T-cell (primary cell): ENCODE measurements around the gene ELL. TPM values are rescaled to one million over a fixed set of nuclear protein-coding genes. Genes with fewer than 3 reads are reported as not detected.

ENCODE experiments used
- ATAC-seq, 4 experiments: fragments of 200-7000 bp in 3 of 4; fragments of 150-1000 bp in 1 of 4; cut with Tn5 transposase; replicated peaks in 1 of 4; 1 replicate in 3 of 4; 2 replicates in 1 of 4; pipeline ENCODE4 v1.10.0; 2021; ENCODE audit warnings: moderate library complexity in 3 of 4, mild to moderate bottlenecking in 2 of 4, moderate number of reproducible peaks in 1 of 4
- CTCF ChIA-PET, 2 donors: fragments of 300-600 bp; sonication (Branson Sonifier 250); formaldehyde crosslinking; loops; one replicate each; lab custom pipeline; 2022; ENCODE audit warnings: antibody characterized with exemption in 2 of 2; lab: Charles Lee
- POLR2A ChIA-PET, 2 donors: fragments of 300-600 bp; sonication (Branson Sonifier 250); formaldehyde crosslinking; loops; one replicate each; lab custom pipeline; 2022; ENCODE audit warnings: antibody characterized with exemption in 2 of 2; lab: Charles Lee
- DNase-seq, 35 experiments: peaks; one replicate each; pipeline versions ENCODE4 v3.0.0 to v3.0.0-alpha.2; 2013 to 2023
- H3K27ac ChIP-seq: one replicate; pipeline ENCODE4 v1.5.1; 2013; ENCODE audit warnings: low read length
- H3K27me3 ChIP-seq, 2 experiments: replicated peaks in 1 of 2; 1 replicate in 1 of 2; 2 replicates in 1 of 2; pipeline versions ENCODE4 v1.6.1 to v1.7.0; 2013; ENCODE audit warnings: low read length in 1 of 2, mixed read lengths in 1 of 2; ENCODE audit not compliant: control insufficient read depth in 2 of 2, insufficient read depth in 2 of 2; ENCODE audit errors: extremely low read depth in 1 of 2
- H3K36me3 ChIP-seq, 2 donors: 1 replicate in 1 of 2; 2 replicates in 1 of 2; pipeline versions ENCODE4 v1.6.1 to v1.7.0; 2013; ENCODE audit warnings: low read length in 1 of 2; ENCODE audit not compliant: control insufficient read depth in 2 of 2, insufficient read depth in 1 of 2; ENCODE audit errors: extremely low read depth in 1 of 2
- H3K4me1 ChIP-seq, 2 experiments: 1 replicate in 1 of 2; 2 replicates in 1 of 2; pipeline versions ENCODE4 v1.6.1 to v1.7.0; 2013; ENCODE audit warnings: low read length in 2 of 2, mixed read lengths in 1 of 2; ENCODE audit not compliant: insufficient read depth in 2 of 2, control insufficient read depth in 1 of 2; ENCODE audit errors: extremely low read depth in 1 of 2
- H3K4me3 ChIP-seq, 2 donors: 1 replicate in 1 of 2; 2 replicates in 1 of 2; pipeline versions ENCODE4 v1.5.1 to v1.7.0; 2013; ENCODE audit warnings: mild to moderate bottlenecking in 2 of 2, low read length in 1 of 2, moderate library complexity in 1 of 2; ENCODE audit not compliant: control insufficient read depth in 1 of 2; ENCODE audit errors: extremely low read depth in 1 of 2
- H3K9me3 ChIP-seq: 2 replicates; pipeline ENCODE4 v1.7.0; 2013
- H3K27ac Mint-ChIP-seq, 2 donors: one replicate each; pipeline ENCODE4 v1.8.0; 2020 to 2021; ENCODE audit warnings: mild to moderate bottlenecking in 2 of 2, mixed read lengths in 2 of 2
- H3K27me3 Mint-ChIP-seq, 2 donors: one replicate each; pipeline ENCODE4 v1.8.0; 2021 to 2022; ENCODE audit warnings: mixed read lengths in 2 of 2
- H3K36me3 Mint-ChIP-seq: one replicate; pipeline ENCODE4 v1.8.0; 2021; ENCODE audit warnings: mixed read lengths
- H3K4me1 Mint-ChIP-seq, 3 donors: one replicate each; pipeline ENCODE4 v1.8.0; 2020 to 2022; ENCODE audit warnings: mixed read lengths in 3 of 3, mild to moderate bottlenecking in 1 of 3
- H3K4me3 Mint-ChIP-seq, 3 donors: one replicate each; pipeline ENCODE4 v1.8.0; 2020 to 2022; ENCODE audit warnings: mild to moderate bottlenecking in 3 of 3, mixed read lengths in 3 of 3, moderate library complexity in 3 of 3
- H3K9me3 Mint-ChIP-seq, 3 donors: one replicate each; pipeline ENCODE4 v1.8.0; 2020 to 2022; ENCODE audit warnings: mixed read lengths in 3 of 3
- WGBS: methylation state at CpG from one replicate; pipeline ENCODE4 v1.1.5; 2013; ENCODE audit warnings: missing lambda C conversion rate; ENCODE audit not compliant: insufficient coverage; 5-methylcytosine and 5-hydroxymethylcytosine counted together
- total RNA-seq, 35 experiments: library from RNA in 6 of 35; stranded (reverse) in 6 of 35; fragments of 120-200 nt in 1 of 35; gene quantifications; one replicate each; pipeline versions ENCODE4 v1.2.1 to v1.2.4 and lab custom pipeline; 2013 to 2026

Gene ELL
- total RNA-seq, 5 donors from 2014 or later (not counting 1 experiment from before 2014, with no cell fraction given) = 27.2 to 46.4 (median 33.4) TPM

- no peaks in the 10 kb centered on the region for H3K9me3 Mint-ChIP-seq
- CTCF ChIA-PET = interaction anchor here in 1 of 2 donors (0.6 to 0.7 kb wide), 3 partner anchors 8 to 219 kb away, joined by 3 to 4 read pairs (median 3); no protein-coding TSS in a partner anchor
- H3K4me3 ChIP-seq = peak overlapping the region in 1 of 2 donors; percentile 47
- H3K4me3 Mint-ChIP-seq = peak overlapping the region in 2 of 3 donors; percentile 41 to 65
- H3K4me1 Mint-ChIP-seq = peaks cover 20 to 51% (median 31%) of the 10 kb centered on the region in 3 donors
- H3K27ac Mint-ChIP-seq = peak overlapping the region in 1 of 2 donors; percentile 49
- no peaks in the 10 kb centered on the region for H3K27me3 ChIP-seq
- WGBS = 64% methylated on average over 5 of the region's 17 CpGs
- H3K36me3 ChIP-seq = peaks cover 0 to 11% of the 10 kb centered on the region in 2 donors
- H3K4me1 ChIP-seq = peaks cover 21 to 97% of the 10 kb centered on the region in 2 experiments
- DNase-seq = no peak
- ATAC-seq = no peak
- no peaks in the 10 kb centered on the region for H3K36me3 Mint-ChIP-seq
- no peaks in the 10 kb centered on the region for H3K9me3 ChIP-seq
- H3K27ac ChIP-seq = peak overlapping the region; percentile 88
- POLR2A ChIA-PET = interaction anchor here in 1 of 2 donors (0.7 to 0.8 kb wide), 2 partner anchors 8 to 11 kb away, joined by 4 to 18 read pairs; no protein-coding TSS in a partner anchor
- H3K27me3 Mint-ChIP-seq = no peaks in the 10 kb centered on the region
Measured at GRCh38 chr19:18428173-18428786, 93.6 kb downstream of the ELL start.

GRCh38 chr19:18427743-18428113 is 94.1 kb downstream of the ELL start:
- no peak for DNase-seq
- H3K4me1 ChIP-seq = peaks cover 24 to 97% of the 10 kb centered on the region in 2 experiments
- no peaks in the 10 kb centered on the region for H3K36me3 Mint-ChIP-seq
- H3K4me1 Mint-ChIP-seq = peaks cover 23 to 55% (median 35%) of the 10 kb centered on the region in 3 donors
- peak overlapping the region; percentile 88 for H3K27ac ChIP-seq
- H3K9me3 Mint-ChIP-seq = no peaks in the 10 kb centered on the region
- ChIA-PET POLR2A (no interaction called here), CTCF (interaction anchor here in 1 of 2 donors (0.6 kb wide), 1 partner anchor 218 kb away, joined by 4 read pairs; no protein-coding TSS in a partner anchor)
- no peak overlapping the region for H3K27ac Mint-ChIP-seq
- no peak overlapping the region for H3K4me3 ChIP-seq
- no peaks in the 10 kb centered on the region for H3K27me3 Mint-ChIP-seq
- H3K36me3 ChIP-seq = peaks cover 0 to 9% of the 10 kb centered on the region in 2 donors
- 93% methylated on average over 6 of the region's 12 CpGs for WGBS
- no peaks in the 10 kb centered on the region for H3K9me3 ChIP-seq
- H3K4me3 Mint-ChIP-seq = no peak overlapping the region
- ATAC-seq = no peak
- H3K27me3 ChIP-seq = no peaks in the 10 kb centered on the region

GRCh38 chr19:18427080-18427742 is 94.7 kb downstream of the ELL start:
- Histone ChIP-seq H3K4me1 (peaks cover 29 to 97% of the 10 kb centered on the region in 2 experiments), H3K27ac (peak overlapping the region; percentile 88), H3K9me3 (no peaks in the 10 kb centered on the region), H3K4me3 (no peak overlapping the region), H3K36me3 (peaks cover 0 to 9% of the 10 kb centered on the region in 2 donors), H3K27me3 (no peaks in the 10 kb centered on the region)
- Mint-ChIP-seq H3K9me3 (no peaks in the 10 kb centered on the region), H3K4me3 (no peak overlapping the region), H3K27me3 (no peaks in the 10 kb centered on the region), H3K4me1 (peaks cover 26 to 58% (median 39%) of the 10 kb centered on the region in 3 donors), H3K36me3 (no peaks in the 10 kb centered on the region), H3K27ac (peak overlapping the region; percentile 4 to 39)
- ChIA-PET POLR2A (no interaction called here), CTCF (no interaction called here)
- ATAC-seq (no peak), DNase-seq (no peak)
- WGBS = 93% methylated on average over 12 of the region's 16 CpGs

- Histone ChIP-seq H3K27me3 (no peaks in the 10 kb centered on the region), H3K9me3 (no peaks in the 10 kb centered on the region), H3K4me1 (peaks cover 31 to 97% of the 10 kb centered on the region in 2 experiments), H3K4me3 (no peak overlapping the region), H3K27ac (peak overlapping the region; percentile 88), H3K36me3 (peaks cover 0 to 6% of the 10 kb centered on the region in 2 donors)
- DNase-seq = no peak
- H3K4me1 Mint-ChIP-seq = peaks cover 34 to 64% (median 45%) of the 10 kb centered on the region in 3 donors
- H3K27ac Mint-ChIP-seq = no peak overlapping the region
- H3K27me3 Mint-ChIP-seq = no peaks in the 10 kb centered on the region
- 92% methylated on average over 4 of the region's 8 CpGs for WGBS
- CTCF ChIA-PET = no interaction called here
- POLR2A ChIA-PET = no interaction called here
- ATAC-seq = no peak
- H3K36me3 Mint-ChIP-seq = no peaks in the 10 kb centered on the region
- no peak overlapping the region for H3K4me3 Mint-ChIP-seq
- no peaks in the 10 kb centered on the region for H3K9me3 Mint-ChIP-seq
Measured at GRCh38 chr19:18426416-18426767, 95.5 kb downstream of the ELL start.

- 85% methylated on average over 13 of the region's 18 CpGs for WGBS
- H3K36me3 ChIP-seq = peaks cover 0 to 4% of the 10 kb centered on the region in 2 donors
- POLR2A ChIA-PET = no interaction called here
- no peak overlapping the region for H3K4me3 ChIP-seq
- no peaks in the 10 kb centered on the region for H3K9me3 ChIP-seq
- H3K4me3 Mint-ChIP-seq = peak overlapping the region in 1 of 3 donors; percentile 12
- no peaks in the 10 kb centered on the region for H3K9me3 Mint-ChIP-seq
- no peaks in the 10 kb centered on the region for H3K36me3 Mint-ChIP-seq
- H3K27ac ChIP-seq = peak overlapping the region; percentile 88
- peak overlapping the region; percentile 80 to 83 for H3K27ac Mint-ChIP-seq
- ATAC-seq = no peak
- CTCF ChIA-PET = no interaction called here
- H3K4me1 ChIP-seq = peaks cover 35 to 98% of the 10 kb centered on the region in 2 experiments
- no peak for DNase-seq
- H3K4me1 Mint-ChIP-seq = peaks cover 40 to 70% (median 52%) of the 10 kb centered on the region in 3 donors
- H3K27me3 ChIP-seq = no peaks in the 10 kb centered on the region
- H3K27me3 Mint-ChIP-seq = no peaks in the 10 kb centered on the region
Measured at GRCh38 chr19:18425515-18426415, 96.1 kb downstream of the ELL start.
